GM20431 (cell line): ENCODE measurements around the gene RYR3.

ENCODE experiments used
- in situ Hi-C: fragments of 300-500 bp; cut with MseI, MboI; formaldehyde crosslinking; loops from one replicate; pipeline ENCODE4 v1.15.0; 2020; ENCODE audit warnings: low sequenced_read_pairs; ENCODE audit not compliant: unreplicated experiment

The RYR3 gene

DNA sequence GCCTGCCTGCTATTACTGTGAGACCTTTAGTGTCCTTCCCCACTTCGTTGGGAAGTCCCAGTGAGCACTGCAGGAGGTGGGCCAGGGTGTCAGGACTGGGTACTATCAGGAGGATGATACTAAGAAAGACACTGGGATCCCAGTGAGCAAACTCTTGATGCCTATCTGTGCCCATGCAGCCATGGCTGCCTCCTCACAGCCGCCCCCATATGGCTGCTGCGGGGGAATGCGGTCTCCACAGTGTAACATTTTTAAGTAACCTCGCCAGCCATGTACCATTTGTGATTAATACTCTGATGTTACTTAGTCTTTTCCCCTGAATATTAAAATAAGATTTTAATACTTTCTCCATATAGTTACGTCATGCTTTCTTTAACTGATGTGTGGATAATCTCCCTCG lies 312.2 kb downstream of the RYR3 start:
- in situ Hi-C loops = no loop called here

DNA sequence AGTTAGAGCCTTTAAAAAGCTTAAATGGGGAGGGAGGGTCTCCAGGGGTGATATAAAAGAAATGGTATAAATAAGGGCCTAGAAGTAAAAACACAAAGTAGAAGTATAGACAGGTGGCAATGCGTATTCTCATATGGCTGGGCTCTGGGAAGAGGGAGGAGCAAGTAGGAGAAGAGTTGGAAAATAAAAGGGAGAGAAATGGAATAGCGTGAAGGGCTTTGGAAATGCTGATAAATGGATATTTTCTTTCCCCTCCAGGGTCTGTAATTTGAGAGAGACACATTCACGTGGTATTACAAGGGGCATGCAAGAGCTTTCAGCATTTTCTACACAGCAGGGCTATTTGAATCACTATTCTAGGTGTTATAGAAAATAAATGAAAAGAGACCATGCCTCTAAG lies 313.7 kb downstream of the RYR3 start:
- in situ Hi-C loops = no loop called here

DNA sequence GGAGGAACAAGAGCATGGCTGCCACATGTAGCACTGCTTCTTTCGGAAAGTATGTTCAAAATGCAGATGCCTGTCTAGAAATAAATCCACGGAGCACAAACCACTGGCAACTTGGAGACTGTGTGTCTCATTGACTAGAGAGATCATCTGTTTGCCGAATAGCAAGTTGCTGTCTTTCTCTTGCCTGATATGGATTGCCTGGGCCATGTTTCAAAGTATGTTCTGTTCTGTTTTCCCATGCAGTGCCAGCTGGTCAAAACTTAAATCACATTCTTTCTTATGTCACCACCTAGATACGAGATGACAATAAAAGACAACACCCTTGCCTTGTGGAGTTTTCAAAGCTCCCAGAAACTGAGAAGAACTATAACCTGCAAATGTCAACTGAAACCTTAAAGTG lies 318.9 kb downstream of the RYR3 start:
- in situ Hi-C loops = no loop called here

DNA sequence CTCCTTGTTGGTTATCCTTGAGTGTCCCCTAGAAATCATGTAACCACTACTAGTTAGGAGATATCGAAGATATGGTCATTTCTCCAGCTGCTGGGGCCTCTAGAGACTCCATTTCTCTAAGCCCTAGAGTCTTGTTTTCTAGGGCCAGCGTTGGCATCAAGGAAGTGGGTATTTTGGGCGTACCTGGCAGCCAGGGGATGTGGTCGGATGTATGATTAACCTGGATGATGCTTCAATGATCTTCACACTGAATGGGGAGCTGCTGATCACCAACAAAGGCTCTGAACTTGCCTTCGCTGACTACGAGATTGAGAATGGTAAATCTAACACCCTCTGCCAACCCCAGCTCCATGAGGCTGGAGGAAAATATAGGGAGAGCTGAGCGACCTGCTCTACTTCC lies 325.5 kb downstream of the RYR3 start:
- in situ Hi-C loops = no loop called here

DNA sequence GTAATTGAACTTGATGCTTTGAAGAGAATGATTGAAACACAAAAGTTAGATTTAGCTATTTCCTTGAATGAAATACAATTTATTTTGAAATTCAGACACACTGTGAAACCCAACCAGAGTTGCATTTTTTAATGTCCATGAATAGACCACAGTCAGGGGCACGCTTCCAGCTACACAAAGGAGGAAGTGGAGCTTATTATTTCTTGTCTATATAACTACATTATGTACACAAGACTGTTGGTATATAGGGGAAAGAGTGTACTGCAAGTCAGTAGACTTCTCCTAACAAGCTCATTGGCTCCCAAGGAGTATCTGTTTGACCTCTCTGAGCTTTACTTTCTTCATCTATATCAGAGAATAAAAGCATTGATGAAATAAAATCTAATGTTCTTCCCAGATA lies 326.2 kb downstream of the RYR3 start:
- in situ Hi-C loops = no loop called here

DNA sequence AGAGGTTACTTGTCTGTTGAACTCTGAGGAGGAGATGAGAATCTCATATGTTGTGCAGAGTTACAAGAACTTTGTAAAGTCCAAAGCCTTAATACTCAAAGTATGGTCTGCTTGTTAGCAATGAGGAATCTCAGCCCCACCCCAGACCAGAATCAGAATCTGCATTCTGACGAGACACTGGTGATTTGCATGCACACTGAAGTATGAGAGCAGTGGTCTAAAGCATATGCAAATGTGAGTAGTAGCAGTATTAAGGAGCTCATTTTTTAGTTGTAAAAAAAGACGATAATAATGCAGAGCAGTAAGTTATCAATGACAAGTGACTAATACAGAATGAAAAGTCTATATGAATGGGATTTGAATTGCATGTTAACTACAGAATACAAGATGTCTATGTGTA lies 327.7 kb downstream of the RYR3 start:
- in situ Hi-C loops = no loop called here

DNA sequence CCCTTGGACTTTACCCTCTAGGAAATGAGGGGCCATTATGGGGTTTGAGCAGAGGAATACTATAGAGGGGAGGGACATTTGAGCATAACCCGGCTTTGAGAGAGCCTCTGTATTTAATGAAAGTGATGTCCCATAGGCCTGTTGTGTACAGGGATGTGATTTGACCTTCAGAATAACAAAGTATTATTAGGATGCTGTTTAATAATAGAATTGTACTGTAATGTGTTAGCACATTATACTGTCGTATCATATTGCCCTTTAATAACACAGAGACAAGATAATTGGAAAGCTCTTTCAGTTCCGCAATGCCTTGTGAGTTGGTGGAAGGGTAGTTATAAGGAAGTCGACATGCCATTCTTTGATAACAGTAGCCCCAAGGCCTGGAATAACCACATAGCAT lies 328.3 kb downstream of the RYR3 start:
- in situ Hi-C loops = no loop called here

DNA sequence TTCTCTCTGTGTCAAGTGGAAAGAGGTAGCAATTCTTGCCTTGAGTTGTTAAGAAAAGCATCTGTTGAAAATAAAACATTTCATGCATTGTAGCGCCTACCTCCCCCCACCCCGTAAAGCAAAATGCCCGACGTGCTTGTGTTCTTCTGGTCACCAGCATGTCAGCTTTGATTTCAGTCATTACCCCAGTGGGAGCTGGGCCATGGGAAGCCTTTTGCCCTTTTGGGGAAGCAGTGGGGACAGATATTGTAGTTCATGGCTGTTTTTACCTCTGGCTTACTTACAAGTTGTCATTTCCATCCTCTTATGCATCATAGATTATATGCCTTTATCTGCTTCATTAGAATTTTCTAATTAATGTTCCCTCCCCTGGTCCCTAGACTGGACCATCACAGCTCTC lies 328.7 kb downstream of the RYR3 start:
- in situ Hi-C loops = no loop called here

DNA sequence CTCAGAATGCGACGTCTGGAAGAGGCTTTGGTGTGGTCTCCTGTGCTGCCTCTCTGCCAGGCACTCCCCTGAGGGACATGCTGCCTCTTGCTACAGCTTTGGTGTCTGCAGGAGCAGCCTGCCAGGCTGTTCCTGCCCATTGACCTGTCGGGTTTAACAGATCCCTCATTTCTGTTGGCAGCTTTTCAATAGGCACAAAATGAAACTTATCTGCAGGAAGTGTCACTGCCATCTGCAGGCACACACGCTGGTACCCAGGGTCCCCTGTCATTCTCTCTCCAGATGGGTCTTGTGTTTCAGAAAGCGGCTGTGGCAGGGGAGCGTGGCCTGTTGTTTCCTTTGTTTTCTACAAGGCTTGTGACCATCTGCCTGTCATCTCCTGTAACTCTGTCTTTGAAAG lies 329.2 kb downstream of the RYR3 start:
- in situ Hi-C loops = no loop called here

DNA sequence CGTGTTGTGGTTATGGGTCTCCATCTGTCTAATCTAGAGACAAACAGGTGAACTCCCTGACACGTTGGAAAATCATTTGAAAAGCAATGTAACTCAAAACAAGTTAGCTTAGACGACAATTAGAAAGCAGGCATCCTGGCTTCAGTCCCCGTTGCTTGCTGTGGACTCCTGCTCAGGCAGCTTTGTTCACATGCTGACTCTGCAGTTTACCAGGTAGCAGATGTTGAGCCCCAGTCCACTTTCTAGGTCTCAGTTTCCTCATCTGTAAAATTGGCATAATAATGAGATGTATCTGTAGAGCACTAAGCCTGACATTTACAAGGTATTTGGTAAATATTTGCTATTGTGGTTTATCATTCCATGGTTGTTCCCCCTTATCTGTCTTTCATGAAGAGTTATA lies 330.3 kb downstream of the RYR3 start:
- in situ Hi-C loops = no loop called here

DNA sequence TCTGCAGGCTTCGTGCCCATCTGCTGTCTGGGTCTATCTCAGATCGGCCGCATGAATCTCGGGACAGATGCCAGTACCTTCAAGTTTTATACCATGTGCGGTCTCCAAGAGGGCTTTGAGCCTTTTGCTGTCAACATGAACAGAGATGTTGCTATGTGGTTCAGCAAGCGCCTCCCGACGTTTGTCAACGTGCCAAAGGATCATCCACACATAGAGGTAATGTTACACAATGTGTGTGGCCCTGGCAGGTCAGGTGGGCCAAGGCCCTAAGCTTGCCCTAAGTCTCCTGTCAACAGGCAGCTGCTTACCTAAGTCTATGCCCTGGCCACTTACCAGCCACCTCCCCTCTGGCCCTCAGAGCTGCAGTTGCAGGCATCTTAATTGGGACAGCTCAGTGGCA lies 333.5 kb downstream of the RYR3 start:
- in situ Hi-C loops = no loop called here

DNA sequence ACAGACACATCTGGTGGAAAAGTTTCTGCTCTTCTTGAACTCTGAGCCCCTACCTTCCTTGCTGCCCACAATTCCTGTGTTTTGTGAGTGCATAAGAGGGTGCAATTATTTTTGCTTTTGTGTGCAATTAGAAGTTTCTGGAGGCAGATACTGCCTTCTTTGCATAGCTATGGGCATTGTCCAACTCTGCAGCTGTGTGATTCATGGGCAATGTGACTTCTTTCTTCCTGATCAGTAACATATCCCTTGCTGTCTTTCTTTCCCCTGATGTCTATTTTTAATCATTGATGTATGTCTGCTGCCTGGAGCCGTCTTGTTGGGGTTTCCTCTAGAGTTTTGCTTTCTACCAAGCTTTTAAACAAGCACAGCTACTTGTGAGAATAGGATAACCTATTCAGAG lies 336.0 kb downstream of the RYR3 start:
- in situ Hi-C loops = no loop called here

DNA sequence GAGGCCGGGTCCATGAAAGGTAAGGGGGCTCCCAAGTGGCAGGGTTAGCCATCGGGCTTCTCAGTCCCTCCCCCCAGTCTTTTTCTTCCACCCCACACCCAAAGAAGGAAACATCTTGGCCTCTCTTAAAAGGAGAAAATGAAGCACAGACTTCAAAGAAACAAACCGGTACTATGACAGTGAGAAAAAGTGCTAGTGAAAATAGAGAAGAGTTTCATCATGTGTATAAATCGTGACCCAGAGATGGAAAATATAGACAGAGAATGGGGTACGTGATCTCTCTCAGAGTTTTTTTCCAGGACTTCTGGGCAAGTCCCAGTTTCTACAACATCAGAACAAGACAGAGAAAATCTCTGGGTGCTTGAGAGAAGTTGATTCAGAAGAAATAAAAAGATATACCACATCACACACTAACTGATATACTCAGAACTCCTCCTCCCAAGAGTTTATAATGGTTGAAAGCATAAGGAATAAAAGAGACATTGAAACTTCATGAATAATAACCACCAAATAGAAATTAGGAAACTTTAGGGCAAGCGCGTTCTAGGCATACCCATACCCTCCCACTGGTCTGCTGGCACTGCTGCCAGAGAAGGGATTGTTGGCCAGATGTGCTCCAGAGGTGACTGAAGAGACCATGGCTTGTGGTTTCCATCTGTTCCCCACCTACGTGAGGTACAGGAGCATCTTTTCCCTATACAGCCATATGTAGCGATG lies 338.6 kb downstream of the RYR3 start:
- in situ Hi-C loops = no loop called here

DNA sequence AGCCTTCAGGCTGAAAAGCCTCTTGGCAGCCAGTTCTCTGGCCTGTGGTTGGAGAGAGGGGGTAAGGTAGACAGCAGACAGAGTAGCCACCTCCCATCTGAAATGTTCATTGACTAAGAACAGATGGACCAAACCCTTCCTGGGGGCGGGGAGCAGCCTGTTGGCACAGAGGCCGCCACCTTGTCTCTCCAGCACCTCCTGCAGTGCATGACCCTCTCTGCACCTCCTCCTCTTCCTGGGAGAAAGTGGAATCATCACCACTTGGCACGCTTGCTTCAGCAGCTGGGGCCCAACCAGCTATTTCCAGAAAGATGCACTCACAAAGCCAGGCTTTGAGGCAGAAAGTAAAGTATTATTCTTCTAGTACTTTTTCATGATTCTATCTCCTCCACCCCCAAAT lies 344.1 kb downstream of the RYR3 start:
- in situ Hi-C loops = no loop called here

DNA sequence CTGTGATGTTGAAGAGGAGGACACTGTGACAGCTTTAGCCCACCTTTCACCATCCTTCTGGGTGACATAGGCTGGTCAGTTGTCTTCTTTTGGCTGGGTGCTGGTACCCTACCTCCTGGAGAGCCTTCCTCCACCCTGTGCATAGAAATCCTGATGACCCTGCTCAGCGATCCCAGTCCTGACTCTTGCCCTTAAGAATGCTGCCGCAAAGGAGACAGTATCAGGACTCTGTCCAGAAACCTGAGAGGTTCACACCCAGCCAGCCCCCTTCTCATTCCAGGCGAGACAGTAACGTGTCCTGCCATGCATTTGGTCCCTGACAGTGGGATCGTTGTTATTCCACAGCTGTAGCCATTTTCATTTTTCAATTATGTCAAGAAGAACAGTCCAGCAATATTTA lies 344.7 kb downstream of the RYR3 start:
- in situ Hi-C loops = no loop called here

DNA sequence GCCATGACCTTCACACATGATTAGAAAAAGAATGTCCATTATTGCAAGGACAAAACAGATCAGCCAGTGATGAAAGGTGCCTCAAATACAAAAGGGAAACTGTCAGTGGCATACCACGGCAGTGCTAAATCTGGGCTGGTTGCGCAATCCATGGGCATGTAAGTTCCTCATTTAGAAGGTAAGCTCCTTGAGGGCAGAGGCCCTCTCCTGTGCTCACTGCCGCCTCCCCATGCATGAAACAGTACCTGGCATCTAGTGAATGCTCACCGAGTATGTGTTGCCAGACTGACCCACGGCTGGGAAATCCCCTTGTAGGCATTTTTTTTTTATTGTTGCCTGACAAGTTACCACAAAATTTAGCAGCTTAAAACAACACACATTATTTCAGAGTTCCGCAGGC lies 345.4 kb downstream of the RYR3 start:
- in situ Hi-C loops = no loop called here

DNA sequence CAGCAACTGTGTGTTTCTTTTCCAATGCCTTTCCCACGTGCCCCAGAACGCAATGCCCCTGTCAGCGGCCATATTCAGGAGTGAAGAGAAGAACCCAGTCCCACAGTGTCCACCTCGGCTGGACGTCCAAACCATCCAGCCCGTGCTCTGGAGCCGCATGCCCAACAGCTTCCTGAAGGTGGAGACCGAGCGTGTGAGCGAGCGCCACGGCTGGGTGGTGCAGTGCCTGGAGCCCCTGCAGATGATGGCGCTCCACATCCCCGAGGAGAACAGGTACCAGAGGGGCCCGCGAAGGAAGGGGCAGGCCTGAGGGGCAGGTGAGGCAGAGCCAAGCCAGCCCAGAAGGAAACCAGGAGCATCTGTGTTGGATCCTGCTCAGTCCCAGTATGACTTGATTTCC lies 349.4 kb downstream of the RYR3 start:
- in situ Hi-C loops = no loop called here

DNA sequence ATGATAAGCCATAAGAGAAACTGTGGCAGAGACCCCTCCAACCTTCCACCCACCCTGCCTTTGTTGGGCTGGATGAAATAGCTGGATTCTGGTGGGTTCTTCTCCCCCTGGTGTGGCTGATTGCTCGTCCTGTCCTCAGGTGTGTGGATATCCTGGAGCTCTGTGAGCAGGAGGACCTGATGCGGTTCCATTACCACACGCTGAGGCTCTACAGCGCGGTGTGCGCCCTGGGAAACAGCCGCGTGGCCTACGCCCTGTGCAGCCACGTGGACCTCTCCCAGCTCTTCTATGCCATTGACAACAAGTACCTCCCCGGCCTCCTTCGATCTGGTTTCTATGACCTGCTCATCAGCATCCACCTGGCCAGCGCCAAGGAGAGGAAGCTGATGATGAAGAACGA lies 351.2 kb downstream of the RYR3 start:
- in situ Hi-C loops = no loop called here

DNA sequence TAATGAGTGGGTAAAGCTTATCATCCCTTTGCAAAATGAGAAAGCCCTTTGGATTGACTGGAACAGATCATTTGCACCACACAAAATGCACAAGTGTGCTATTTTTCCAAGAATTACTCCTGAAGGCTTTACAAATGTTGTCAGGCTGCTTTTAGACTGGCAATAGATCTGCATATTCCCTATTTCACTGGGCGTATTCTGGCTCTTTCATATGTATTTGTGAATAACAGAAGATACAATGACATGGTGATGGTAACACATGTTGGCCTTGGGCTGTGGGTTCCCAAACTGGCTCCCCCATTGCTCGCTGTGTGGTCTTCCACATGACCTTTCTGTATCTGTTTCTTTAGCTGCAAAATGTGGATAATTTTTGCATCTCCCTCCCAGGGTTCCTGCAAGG lies 354.2 kb downstream of the RYR3 start:
- in situ Hi-C loops = no loop called here

DNA sequence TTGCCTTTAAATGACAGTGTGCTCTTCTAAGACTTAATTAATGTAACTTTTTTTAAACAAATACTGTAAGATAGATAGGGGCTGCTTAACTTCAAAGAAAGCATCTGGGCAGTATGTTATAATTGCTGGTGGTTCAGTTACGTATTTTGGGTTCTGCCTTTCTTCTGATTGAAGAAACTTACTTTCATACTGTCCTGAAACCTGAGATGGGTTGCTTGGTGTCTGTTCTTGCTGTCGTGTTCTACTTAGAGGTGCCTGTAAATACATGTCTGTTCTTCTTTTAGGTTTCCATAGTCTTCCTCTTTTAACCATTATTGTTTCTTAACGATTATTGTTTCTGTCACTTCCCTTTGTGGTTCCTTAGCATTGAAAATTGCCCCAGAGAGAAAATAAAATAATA lies 359.8 kb downstream of the RYR3 start:
- in situ Hi-C loops = no loop called here

DNA sequence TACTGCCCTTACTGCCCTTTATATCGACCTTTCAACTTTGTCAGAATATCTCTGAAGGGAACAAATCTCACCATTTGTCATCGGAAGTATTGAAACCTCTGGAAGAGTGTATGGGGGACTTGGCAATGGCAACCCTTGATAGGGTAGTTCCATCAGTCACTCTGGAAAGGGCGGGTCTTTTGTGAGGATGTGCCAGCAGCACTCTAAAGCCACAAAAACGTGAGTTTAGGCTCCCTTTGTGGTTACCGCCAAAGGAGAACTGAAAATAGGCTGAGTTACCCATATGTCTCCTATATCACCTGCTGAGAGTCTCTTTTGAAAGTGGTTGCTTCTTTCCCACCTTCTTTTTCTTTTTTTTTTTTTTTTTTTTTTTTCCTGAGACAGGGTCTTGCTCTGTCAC lies 360.7 kb downstream of the RYR3 start:
- in situ Hi-C loops = no loop called here

DNA sequence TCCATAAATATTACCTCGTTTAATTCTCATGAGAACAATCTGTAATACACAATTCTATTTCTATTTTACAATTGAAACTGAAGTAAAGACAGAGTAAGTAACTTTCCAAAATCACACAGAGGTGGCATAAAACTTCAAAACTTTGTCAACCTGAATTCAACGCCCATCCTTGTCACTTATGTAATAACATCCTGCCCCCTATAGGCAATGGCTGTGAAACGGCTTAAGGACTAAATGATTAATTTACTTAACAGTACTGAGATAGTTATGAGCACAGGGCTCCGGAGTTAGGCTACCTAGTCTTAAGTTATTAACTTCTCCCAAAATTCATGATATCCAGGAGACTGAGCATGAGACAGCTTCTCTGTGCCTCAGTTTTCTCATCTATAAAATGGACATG lies 364.5 kb downstream of the RYR3 start:
- in situ Hi-C loops = no loop called here
